Measurements from ENCODE around the gene LRRN4.

DNA sequence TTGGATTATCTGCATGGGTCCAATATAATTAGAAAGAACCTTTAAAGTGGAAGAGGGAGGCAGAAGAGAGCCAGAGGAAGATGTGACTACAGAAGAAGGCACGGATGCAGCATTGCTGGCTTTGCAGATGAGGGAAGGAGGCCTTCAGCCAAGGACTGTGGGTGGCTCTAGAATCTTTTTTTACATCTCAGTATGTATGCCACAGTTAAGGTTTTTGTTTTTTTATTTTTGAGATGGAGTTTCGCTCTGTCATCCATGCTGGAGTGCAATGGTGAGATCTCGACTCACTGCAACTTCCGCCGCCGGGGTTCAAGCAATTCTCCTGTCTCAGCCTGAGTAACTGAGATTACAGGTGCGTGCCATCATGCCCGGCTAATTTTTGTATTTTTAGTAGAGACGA lies 54.1 kb downstream of the LRRN4 start:
- TF ChIP-seq EZH2 (IDR thresholded peaks at IDR 0.05; ENCODE audit: borderline replicate concordance, insufficient read depth, low read length, poor library complexity, severe bottlenecking) (no peak), POLR2AphosphoS5 (IDR thresholded peaks at IDR 0.05) (no peak), RAD21 (conservative IDR thresholded peaks at IDR 0.05) (no peak), SMC3 (conservative IDR thresholded peaks at IDR 0.05; ENCODE audit: poor library complexity) (no peak)
- TF ChIP-seq, protein P1, sequence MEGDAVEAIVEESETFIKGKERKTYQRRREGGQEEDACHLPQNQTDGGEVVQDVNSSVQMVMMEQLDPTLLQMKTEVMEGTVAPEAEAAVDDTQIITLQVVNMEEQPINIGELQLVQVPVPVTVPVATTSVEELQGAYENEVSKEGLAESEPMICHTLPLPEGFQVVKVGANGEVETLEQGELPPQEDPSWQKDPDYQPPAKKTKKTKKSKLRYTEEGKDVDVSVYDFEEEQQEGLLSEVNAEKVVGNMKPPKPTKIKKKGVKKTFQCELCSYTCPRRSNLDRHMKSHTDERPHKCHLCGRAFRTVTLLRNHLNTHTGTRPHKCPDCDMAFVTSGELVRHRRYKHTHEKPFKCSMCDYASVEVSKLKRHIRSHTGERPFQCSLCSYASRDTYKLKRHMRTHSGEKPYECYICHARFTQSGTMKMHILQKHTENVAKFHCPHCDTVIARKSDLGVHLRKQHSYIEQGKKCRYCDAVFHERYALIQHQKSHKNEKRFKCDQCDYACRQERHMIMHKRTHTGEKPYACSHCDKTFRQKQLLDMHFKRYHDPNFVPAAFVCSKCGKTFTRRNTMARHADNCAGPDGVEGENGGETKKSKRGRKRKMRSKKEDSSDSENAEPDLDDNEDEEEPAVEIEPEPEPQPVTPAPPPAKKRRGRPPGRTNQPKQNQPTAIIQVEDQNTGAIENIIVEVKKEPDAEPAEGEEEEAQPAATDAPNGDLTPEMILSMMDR (IDR thresholded peaks at IDR 0.05; ENCODE audit: poor library complexity, severe bottlenecking), result no peak

Data from neural cell (in vitro differentiated cells).